Activated T-helper 2 cell treated with anti-CD3 and anti-CD28 coated beads, Interferon-gamma antibody, Interleukin-2, Interleukin-4, amounts not matched to agents 10 μg/mL and 5 μg/mL and 100 μg/mL, durations not matched to agents 14 hours and 24 hours and 36 hours (primary cell): ENCODE data around the gene ARHGAP27. TPM values are rescaled to one million over a fixed set of nuclear protein-coding genes. Genes with fewer than 3 reads are reported as not detected.

Source experiments
- DNase-seq: peaks from one replicate; pipeline ENCODE4 v3.0.0; 2021; ENCODE audit warnings: low spot score
- H3K27ac Mint-ChIP-seq: one replicate; pipeline ENCODE4 v1.8.0; 2021; ENCODE audit warnings: mixed read lengths
- H3K27me3 Mint-ChIP-seq: one replicate; pipeline ENCODE4 v1.8.0; 2021; ENCODE audit warnings: low read depth, mixed read lengths
- H3K36me3 Mint-ChIP-seq: one replicate; pipeline ENCODE4 v1.8.0; 2021; ENCODE audit warnings: low read depth, mixed read lengths
- H3K4me1 Mint-ChIP-seq: one replicate; pipeline ENCODE4 v1.8.0; 2021; ENCODE audit warnings: low read depth, mixed read lengths
- H3K4me3 Mint-ChIP-seq: one replicate; pipeline ENCODE4 v1.8.0; 2021; ENCODE audit warnings: low read depth, mild to moderate bottlenecking, moderate library complexity, mixed read lengths
- H3K9me3 Mint-ChIP-seq: one replicate; pipeline ENCODE4 v1.8.0; 2021; ENCODE audit warnings: mixed read lengths
- intact Hi-C: fragments of 100-400 bp; cut with micrococcal nuclease; formaldehyde crosslinking; loops from one replicate; pipeline ENCODE4 v1.15.1; 2023
- total RNA-seq: library from RNA; stranded (reverse); gene quantifications from 2 replicates; pipeline ENCODE4 v1.2.3, GENCODE V29; 2022

The ARHGAP27 gene
- total RNA-seq, 1 donor from 2014 or later: 58.0 TPM

GRCh38 chr17:45376171-45377005 lies 56.3 kb downstream of the ARHGAP27 start:
- intact Hi-C loops: loop anchor here (5.0 kb wide), 1 partner anchor 34 kb away; no protein-coding TSS in a partner anchor
- H3K27ac Mint-ChIP-seq: no peak overlapping the region
- H3K4me3 Mint-ChIP-seq: no peak overlapping the region
- no peaks in the 10 kb centered on the region for H3K9me3 Mint-ChIP-seq
- H3K27me3 Mint-ChIP-seq: peaks cover 2% of the 10 kb centered on the region
- H3K4me1 Mint-ChIP-seq: peaks cover 9% of the 10 kb centered on the region
- DNase-seq: no peak
- H3K36me3 Mint-ChIP-seq: no peaks in the 10 kb centered on the region

GRCh38 chr17:45374501-45374900 lies 58.2 kb downstream of the ARHGAP27 start:
- DNase-seq: no peak
- H3K36me3 Mint-ChIP-seq: no peaks in the 10 kb centered on the region
- peaks cover 16% of the 10 kb centered on the region for H3K4me1 Mint-ChIP-seq
- intact Hi-C loops: loop anchor here (5.0 kb wide), 1 partner anchor 52 kb away; no protein-coding TSS in a partner anchor
- peaks cover 5% of the 10 kb centered on the region for H3K27me3 Mint-ChIP-seq
- H3K27ac Mint-ChIP-seq: no peak overlapping the region
- no peak overlapping the region for H3K4me3 Mint-ChIP-seq
- no peaks in the 10 kb centered on the region for H3K9me3 Mint-ChIP-seq

- H3K4me3 Mint-ChIP-seq: no peak overlapping the region
Observed at GRCh38 chr17:45372325-45372869, 60.3 kb downstream of the ARHGAP27 start.

GRCh38 chr17:45371414-45372324 lies 61.0 kb downstream of the ARHGAP27 start:
- intact Hi-C loops: loop anchor here (5.0 kb wide), 1 partner anchor 49 kb away; no protein-coding TSS in a partner anchor
- H3K4me1 Mint-ChIP-seq: peaks cover 16% of the 10 kb centered on the region
- peak overlapping the region; percentile 35 for H3K4me3 Mint-ChIP-seq
- peaks cover 10% of the 10 kb centered on the region for H3K27me3 Mint-ChIP-seq
- H3K36me3 Mint-ChIP-seq: no peaks in the 10 kb centered on the region
- DNase-seq: no peak
- no peak overlapping the region for H3K27ac Mint-ChIP-seq
- H3K9me3 Mint-ChIP-seq: no peaks in the 10 kb centered on the region

More at GRCh38 chr17:45372325-45372869, 60.3 kb downstream of the ARHGAP27 start:
- Mint-ChIP-seq H3K27me3 (peaks cover 6% of the 10 kb centered on the region), H3K36me3 (no peaks in the 10 kb centered on the region), H3K4me1 (peaks cover 16% of the 10 kb centered on the region), H3K9me3 (no peaks in the 10 kb centered on the region), H3K27ac (no peak overlapping the region)
- intact Hi-C loops: loop anchor here (5.0 kb wide), 1 partner anchor 50 kb away; no protein-coding TSS in a partner anchor
- no peak for DNase-seq

- no peak overlapping the region for H3K4me3 Mint-ChIP-seq
- no peak overlapping the region for H3K27ac Mint-ChIP-seq
- H3K9me3 Mint-ChIP-seq: no peaks in the 10 kb centered on the region
- no peaks in the 10 kb centered on the region for H3K36me3 Mint-ChIP-seq
- peaks cover 11% of the 10 kb centered on the region for H3K27me3 Mint-ChIP-seq
- H3K4me1 Mint-ChIP-seq: peaks cover 16% of the 10 kb centered on the region
- no peak for DNase-seq
- intact Hi-C loops: loop anchor here (5.0 kb wide), 1 partner anchor 49 kb away; no protein-coding TSS in a partner anchor
Observed at GRCh38 chr17:45370949-45371413, 61.7 kb downstream of the ARHGAP27 start.

- DNase-seq: no peak
- Mint-ChIP-seq H3K9me3 (no peaks in the 10 kb centered on the region), H3K27ac (no peak overlapping the region), H3K36me3 (no peaks in the 10 kb centered on the region), H3K4me1 (peaks cover 16% of the 10 kb centered on the region), H3K27me3 (peaks cover 15% of the 10 kb centered on the region), H3K4me3 (no peak overlapping the region)
- intact Hi-C loops: no loop called here
Observed at GRCh38 chr17:45369421-45369820, 63.2 kb downstream of the ARHGAP27 start.

- peaks cover 16% of the 10 kb centered on the region for H3K27me3 Mint-ChIP-seq
Observed at GRCh38 chr17:45368651-45369050, 64.0 kb downstream of the ARHGAP27 start.

GRCh38 chr17:45367216-45367615 lies 65.5 kb downstream of the ARHGAP27 start:
- Mint-ChIP-seq H3K27me3 (peaks cover 20% of the 10 kb centered on the region), H3K36me3 (no peaks in the 10 kb centered on the region), H3K27ac (no peak overlapping the region), H3K9me3 (peaks cover 6% of the 10 kb centered on the region), H3K4me3 (no peak overlapping the region), H3K4me1 (peaks cover 12% of the 10 kb centered on the region)
- intact Hi-C loops: no loop called here
- no peak for DNase-seq

More at GRCh38 chr17:45368651-45369050, 64.0 kb downstream of the ARHGAP27 start:
- no peak overlapping the region for H3K27ac Mint-ChIP-seq
- DNase-seq: no peak
- no peaks in the 10 kb centered on the region for H3K9me3 Mint-ChIP-seq
- no peak overlapping the region for H3K4me3 Mint-ChIP-seq
- no peaks in the 10 kb centered on the region for H3K36me3 Mint-ChIP-seq
- intact Hi-C loops: no loop called here
- H3K4me1 Mint-ChIP-seq: peaks cover 16% of the 10 kb centered on the region

GRCh38 chr17:45366691-45367090 lies 66.0 kb downstream of the ARHGAP27 start:
- no peak for DNase-seq
- H3K27ac Mint-ChIP-seq: no peak overlapping the region
- H3K4me3 Mint-ChIP-seq: no peak overlapping the region
- no peaks in the 10 kb centered on the region for H3K36me3 Mint-ChIP-seq
- H3K4me1 Mint-ChIP-seq: peaks cover 7% of the 10 kb centered on the region
- peaks cover 6% of the 10 kb centered on the region for H3K9me3 Mint-ChIP-seq
- H3K27me3 Mint-ChIP-seq: peaks cover 23% of the 10 kb centered on the region
- intact Hi-C loops: no loop called here

GRCh38 chr17:45366049-45366448 lies 66.6 kb downstream of the ARHGAP27 start:
- H3K36me3 Mint-ChIP-seq: no peaks in the 10 kb centered on the region
- H3K27me3 Mint-ChIP-seq: peaks cover 26% of the 10 kb centered on the region
- H3K27ac Mint-ChIP-seq: no peak overlapping the region
- H3K9me3 Mint-ChIP-seq: peaks cover 6% of the 10 kb centered on the region
- intact Hi-C loops: no loop called here
- no peak for DNase-seq
- H3K4me1 Mint-ChIP-seq: peaks cover 5% of the 10 kb centered on the region
- no peak overlapping the region for H3K4me3 Mint-ChIP-seq

GRCh38 chr17:45364531-45365390 lies 67.9 kb downstream of the ARHGAP27 start:
- Mint-ChIP-seq H3K4me3 (no peak overlapping the region), H3K4me1 (no peaks in the 10 kb centered on the region), H3K9me3 (peaks cover 6% of the 10 kb centered on the region), H3K27ac (no peak overlapping the region), H3K27me3 (peaks cover 26% of the 10 kb centered on the region), H3K36me3 (no peaks in the 10 kb centered on the region)
- DNase-seq: no peak
- intact Hi-C loops: no loop called here
